Ectodermal cell (in vitro differentiated cells): Measurements from ENCODE around the gene ENAH.

ENCODE experiments used
- H3K27ac ChIP-seq: 2 replicates; pipeline ENCODE4 v1.7.0; 2013; ENCODE audit warnings: mild to moderate bottlenecking, low read depth, low read length; ENCODE audit not compliant: insufficient read depth, poor library complexity, severe bottlenecking
- H3K27me3 ChIP-seq: 2 replicates; pipeline ENCODE4 v1.7.0; 2013; ENCODE audit warnings: mild to moderate bottlenecking, low read length; ENCODE audit not compliant: insufficient read depth, control insufficient read depth, poor library complexity, severe bottlenecking
- H3K36me3 ChIP-seq: one replicate; pipeline ENCODE4 v1.7.0; 2013; ENCODE audit warnings: low read length; ENCODE audit not compliant: control insufficient read depth, insufficient read depth
- H3K4me1 ChIP-seq: one replicate; pipeline ENCODE4 v1.7.0; 2013; ENCODE audit warnings: low read length; ENCODE audit not compliant: control insufficient read depth, insufficient read depth
- H3K4me3 ChIP-seq: 2 replicates; pipeline ENCODE4 v1.7.0; 2013; ENCODE audit warnings: low read depth, low read length, control low read depth; ENCODE audit not compliant: insufficient read depth
- H3K9me3 ChIP-seq: 2 replicates; pipeline ENCODE4 v1.7.0; 2013; ENCODE audit warnings: mild to moderate bottlenecking, low read length, moderate library complexity; ENCODE audit not compliant: control insufficient read depth
- WGBS, 2 experiments: methylation state at CpG; one replicate each; pipeline ENCODE4 v1.1.7; 2013; ENCODE audit warnings: missing lambda C conversion rate in 2 of 2; 5-methylcytosine and 5-hydroxymethylcytosine counted together

The ENAH gene

DNA sequence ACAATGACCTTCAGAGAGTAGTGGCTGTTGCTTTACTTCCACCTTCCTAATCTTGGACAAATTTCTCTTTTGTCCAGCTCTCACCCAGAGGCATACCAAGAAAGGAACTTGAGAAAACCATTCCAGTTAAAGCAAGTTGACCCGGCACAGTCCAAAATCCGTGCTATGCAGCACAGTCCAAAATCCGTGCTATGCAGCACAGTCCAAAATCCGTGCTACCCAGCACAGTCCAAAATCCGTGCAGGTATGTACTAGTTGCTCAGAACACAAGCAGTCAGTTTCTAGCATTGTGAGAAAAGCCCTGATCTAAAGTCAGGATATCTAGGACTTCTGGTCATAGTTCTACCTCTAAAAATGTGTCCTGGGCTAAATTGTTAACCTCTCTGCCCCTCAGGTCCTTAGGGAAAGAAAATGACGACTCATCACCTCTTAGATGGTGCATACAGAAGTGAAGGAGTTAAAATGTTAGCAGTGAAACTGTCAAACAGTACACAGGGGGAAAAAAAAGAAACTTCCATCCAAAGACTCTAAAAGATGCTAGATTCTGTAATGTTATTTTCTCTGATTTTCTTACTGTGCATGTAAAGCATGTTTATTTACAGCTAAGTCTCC is 40.3 kb upstream of the ENAH start:
- Histone ChIP-seq H3K36me3 (no peaks in the 10 kb centered on the region), H3K4me1 (peaks cover 15% of the 10 kb centered on the region), H3K27ac (no peak overlapping the region), H3K9me3 (no peaks in the 10 kb centered on the region), H3K27me3 (no peaks in the 10 kb centered on the region), H3K4me3 (no peak overlapping the region)
- WGBS, 2 experiments: 84 to 90% methylated on average over 6 of the region's 6 CpGs

DNA sequence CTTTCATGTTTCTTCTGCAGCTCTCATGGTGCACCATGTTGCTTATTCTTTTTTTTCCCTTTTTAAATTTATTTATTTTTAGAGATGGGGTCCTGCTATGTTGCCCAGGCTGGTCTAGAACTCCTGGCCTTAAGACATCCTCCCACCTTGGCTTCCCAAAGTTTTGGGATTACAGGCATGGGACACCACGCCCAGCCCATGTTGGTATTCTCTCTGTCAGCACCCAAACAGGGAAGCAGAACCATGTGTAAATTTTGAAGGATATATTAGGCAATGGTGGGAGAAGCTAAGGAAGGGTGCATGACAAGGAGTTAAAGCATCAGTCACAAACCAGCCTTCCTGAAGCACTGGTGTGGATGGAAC is 39.6 kb upstream of the ENAH start:
- 89 to 94% methylated on average over 1 of the region's 1 CpG for WGBS, 2 experiments
- Histone ChIP-seq H3K4me3 (no peak overlapping the region), H3K9me3 (no peaks in the 10 kb centered on the region), H3K27me3 (no peaks in the 10 kb centered on the region), H3K36me3 (no peaks in the 10 kb centered on the region), H3K27ac (no peak overlapping the region), H3K4me1 (peaks cover 13% of the 10 kb centered on the region)

DNA sequence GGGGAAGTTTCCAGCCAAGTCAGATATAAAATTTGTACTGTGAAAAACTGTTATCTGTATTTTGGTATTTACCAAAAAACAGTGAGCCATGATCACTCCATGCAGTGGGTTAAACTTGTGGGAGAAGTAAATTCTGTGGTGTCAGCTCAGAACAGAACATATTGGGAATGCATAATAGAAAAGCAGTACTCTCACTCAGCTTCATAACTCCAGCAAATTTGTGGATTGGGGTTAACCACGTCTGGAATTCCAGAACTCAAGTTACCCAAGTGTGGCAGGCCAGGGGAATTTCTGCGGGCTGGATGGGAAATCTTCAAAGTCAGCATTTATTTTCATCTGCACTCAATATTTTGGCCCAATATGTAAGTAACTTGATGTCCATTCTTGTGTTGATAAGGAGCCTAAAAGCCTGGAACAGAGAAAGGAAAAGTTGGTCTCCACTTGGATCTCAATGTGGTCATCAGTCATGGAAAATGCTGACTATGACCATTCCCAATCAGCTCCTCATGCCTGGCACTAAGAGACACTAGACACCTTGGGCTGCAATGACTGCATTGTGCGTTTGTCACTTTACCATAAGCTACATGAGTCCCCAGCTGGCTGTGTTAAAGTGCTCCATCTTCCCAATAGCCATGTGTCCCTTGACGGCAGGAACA is 39.1 kb upstream of the ENAH start:
- Histone ChIP-seq H3K9me3 (no peaks in the 10 kb centered on the region), H3K36me3 (no peaks in the 10 kb centered on the region), H3K27ac (no peak overlapping the region), H3K27me3 (no peaks in the 10 kb centered on the region), H3K4me1 (peaks cover 8% of the 10 kb centered on the region), H3K4me3 (no peak overlapping the region)
- WGBS, 2 experiments: 92 to 95% methylated on average over 4 of the region's 4 CpGs

DNA sequence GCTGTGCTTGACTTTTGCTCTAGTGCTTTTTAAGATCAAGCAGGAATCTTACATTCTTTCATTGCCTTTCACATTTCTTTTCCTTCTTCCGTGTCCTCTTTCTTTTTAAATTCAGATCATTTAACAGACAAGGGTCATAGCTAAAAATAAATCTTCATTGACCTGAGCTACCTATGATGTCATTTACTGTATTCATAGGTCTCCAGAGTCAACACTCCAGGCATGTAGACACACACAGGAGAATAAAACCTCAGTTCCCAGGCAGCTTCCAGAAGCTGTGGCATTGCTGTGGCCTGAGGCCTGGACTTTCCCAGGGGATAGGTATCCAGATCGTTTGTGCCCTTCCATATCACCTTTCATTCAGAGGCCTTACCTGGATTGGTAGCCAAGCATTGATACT is 38.5 kb upstream of the ENAH start:
- Histone ChIP-seq H3K4me3 (no peak overlapping the region), H3K27ac (no peak overlapping the region), H3K9me3 (no peaks in the 10 kb centered on the region), H3K36me3 (no peaks in the 10 kb centered on the region), H3K4me1 (peaks cover 6% of the 10 kb centered on the region), H3K27me3 (no peaks in the 10 kb centered on the region)
- WGBS, 2 experiments: 91 to 94% methylated on average over 2 of the region's 2 CpGs

DNA sequence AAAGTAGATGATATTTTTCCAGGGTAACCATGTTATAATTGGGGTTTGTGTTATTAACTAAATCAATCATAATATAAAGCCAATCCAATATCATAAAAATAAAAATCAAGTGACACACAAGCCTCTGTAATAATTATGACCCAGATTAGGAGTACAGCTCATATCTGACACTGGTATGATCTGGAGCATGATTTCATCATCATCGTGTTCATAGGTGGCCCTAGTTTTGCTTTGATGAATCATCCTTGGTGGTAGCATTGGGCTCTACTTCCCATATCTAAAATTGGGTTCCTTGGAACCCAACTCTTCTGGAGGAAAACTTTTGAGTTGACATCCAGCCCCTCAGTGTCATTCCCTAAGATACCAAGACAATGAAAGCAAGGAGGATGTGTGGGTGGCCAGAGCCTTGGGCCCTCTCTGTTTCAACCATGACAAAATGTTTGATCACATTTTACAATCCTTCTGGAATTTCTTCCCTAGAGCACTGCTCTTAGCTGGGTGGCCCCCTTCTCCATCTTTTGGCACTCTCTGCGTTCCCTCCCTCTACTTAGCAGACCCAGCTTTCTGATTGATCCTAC is 37.0 kb upstream of the ENAH start:
- no peaks in the 10 kb centered on the region for H3K9me3 ChIP-seq
- no peak overlapping the region for H3K4me3 ChIP-seq
- no peaks in the 10 kb centered on the region for H3K27me3 ChIP-seq
- H3K4me1 ChIP-seq: no peaks in the 10 kb centered on the region
- no peak overlapping the region for H3K27ac ChIP-seq
- H3K36me3 ChIP-seq: no peaks in the 10 kb centered on the region
- WGBS, 2 experiments: 93 to 95% methylated on average over 2 of the region's 2 CpGs

DNA sequence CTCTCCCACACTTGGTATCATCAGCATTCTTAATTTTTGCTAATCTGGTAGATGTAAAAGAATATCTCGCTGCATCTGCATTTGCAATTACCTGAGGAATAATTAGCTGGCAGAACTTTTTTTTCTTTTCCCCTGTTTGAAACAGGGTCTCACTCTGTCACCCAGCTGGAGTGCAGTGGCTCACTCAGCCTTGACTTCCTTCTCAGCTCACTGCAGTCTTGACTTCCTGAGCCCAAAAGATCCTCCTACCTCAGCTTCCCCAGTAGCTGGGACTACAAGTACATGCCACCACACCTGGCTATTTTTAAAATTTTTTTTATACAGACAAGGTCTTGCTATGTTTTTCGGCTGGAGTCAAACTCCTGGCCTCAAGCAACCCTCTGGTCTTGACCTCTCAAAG is 35.4 kb upstream of the ENAH start:
- no peaks in the 10 kb centered on the region for H3K36me3 ChIP-seq
- H3K27me3 ChIP-seq: no peaks in the 10 kb centered on the region
- no peaks in the 10 kb centered on the region for H3K4me1 ChIP-seq
- no peaks in the 10 kb centered on the region for H3K9me3 ChIP-seq
- no peak overlapping the region for H3K27ac ChIP-seq
- H3K4me3 ChIP-seq: no peak overlapping the region
- 93 to 98% methylated on average over 2 of the region's 2 CpGs for WGBS, 2 experiments

DNA sequence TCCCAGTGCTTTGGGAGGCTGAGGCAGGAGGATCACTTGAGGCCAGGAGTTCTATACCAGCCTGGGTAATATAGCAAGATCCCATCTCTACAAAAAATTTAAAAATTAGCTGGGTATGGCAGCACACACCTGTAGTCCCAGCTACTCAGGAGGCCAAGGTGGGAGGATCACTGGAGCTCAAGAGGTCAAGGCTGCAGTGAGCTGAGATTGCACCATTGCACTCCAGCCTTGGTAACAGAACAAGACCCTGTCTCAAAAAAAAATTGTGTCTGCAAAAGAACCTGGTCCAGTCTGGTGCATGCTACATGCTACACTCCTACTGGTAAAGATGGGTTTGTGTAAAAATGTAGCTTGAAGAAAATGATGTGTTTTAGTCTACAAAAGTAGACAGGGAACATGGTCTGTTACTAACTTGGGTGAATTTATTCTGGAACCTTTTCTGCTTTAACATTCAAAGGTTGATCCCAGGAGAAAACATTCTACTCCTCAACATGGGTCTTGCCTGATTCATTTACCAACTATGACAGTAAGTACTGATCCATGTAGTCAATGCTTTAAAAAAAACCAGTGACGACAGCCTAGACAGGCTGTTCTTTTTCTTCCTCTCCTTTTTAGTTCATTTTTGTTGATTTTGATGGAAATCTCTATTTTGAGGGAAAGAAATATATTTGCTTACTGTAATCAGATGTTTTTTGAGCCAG is 32.7 kb upstream of the ENAH start:
- Histone ChIP-seq H3K4me1 (no peaks in the 10 kb centered on the region), H3K36me3 (no peaks in the 10 kb centered on the region), H3K27ac (no peak overlapping the region), H3K27me3 (no peaks in the 10 kb centered on the region), H3K4me3 (no peak overlapping the region), H3K9me3 (no peaks in the 10 kb centered on the region)
- whole genome bisulfite sequencing, 2 experiments: 92 to 100% methylated on average over 1 of the region's 1 CpG

DNA sequence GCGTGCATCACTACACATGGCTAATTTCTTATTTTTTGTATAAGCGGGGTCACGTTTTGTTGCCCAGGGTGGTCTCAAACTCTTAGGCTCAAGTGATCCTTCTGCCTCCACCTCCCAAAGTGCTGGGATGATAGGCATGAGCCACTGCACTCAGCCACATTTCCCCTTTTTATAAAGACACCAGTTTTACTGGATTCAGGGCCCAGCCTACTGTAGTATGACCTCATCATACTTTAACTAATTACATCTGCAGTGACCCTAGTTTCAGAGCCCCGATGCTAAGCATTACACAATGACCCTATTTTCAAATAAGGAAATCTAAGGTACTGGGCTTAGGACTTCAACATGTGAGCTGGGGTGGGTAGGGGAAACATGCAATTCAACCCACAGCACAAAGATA is 31.8 kb upstream of the ENAH start:
- Histone ChIP-seq H3K27ac (no peak overlapping the region), H3K36me3 (no peaks in the 10 kb centered on the region), H3K27me3 (no peaks in the 10 kb centered on the region), H3K4me1 (no peaks in the 10 kb centered on the region), H3K9me3 (no peaks in the 10 kb centered on the region), H3K4me3 (no peak overlapping the region)
- WGBS, 2 experiments: 84 to 95% methylated on average over 4 of the region's 4 CpGs

DNA sequence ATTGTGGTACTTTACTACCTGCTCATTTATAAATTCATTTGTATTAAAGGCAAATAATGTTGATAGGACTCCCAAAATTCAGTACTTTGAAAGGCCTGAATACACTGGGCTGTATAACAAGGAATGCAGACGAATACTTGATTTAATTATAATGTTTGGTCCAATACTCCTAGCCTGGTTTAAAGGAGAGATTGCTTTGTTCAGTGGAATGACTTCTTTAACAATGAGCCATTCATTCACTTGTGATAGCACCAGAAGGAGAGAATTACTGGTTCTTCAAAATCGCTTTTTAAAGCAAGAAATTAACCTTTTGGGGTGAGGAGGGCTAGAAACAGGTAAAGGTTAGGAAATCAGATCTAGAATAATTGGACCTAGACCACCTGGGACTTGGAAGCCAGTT is 28.3 kb upstream of the ENAH start:
- H3K9me3 ChIP-seq: no peaks in the 10 kb centered on the region
- no peak overlapping the region for H3K4me3 ChIP-seq
- 86 to 97% methylated on average over 2 of the region's 2 CpGs for WGBS, 2 experiments
- no peaks in the 10 kb centered on the region for H3K36me3 ChIP-seq
- peaks cover 20% of the 10 kb centered on the region for H3K27me3 ChIP-seq
- H3K27ac ChIP-seq: no peak overlapping the region
- peaks cover 5% of the 10 kb centered on the region for H3K4me1 ChIP-seq

DNA sequence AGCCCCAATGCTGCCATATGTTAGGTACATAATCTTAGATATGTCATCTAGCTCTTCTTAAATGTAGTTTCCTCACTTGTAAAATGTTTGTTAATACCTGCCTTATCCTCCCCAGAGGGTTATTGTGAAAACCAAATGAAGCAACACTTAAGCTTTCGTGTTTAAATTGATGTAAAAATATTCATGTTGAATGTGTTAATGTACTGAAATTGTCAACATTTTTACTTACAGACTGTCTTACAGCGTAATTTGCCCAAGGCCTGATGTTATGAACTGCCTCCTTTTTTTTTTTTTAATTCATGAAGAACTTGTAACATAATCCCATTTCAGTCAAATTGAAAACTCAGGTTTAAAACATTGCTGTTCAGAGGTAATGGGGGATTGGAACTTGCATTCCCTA is 25.6 kb upstream of the ENAH start:
- Histone ChIP-seq H3K27ac (no peak overlapping the region), H3K36me3 (no peaks in the 10 kb centered on the region), H3K4me3 (no peak overlapping the region), H3K9me3 (no peaks in the 10 kb centered on the region), H3K4me1 (peaks cover 5% of the 10 kb centered on the region), H3K27me3 (peaks cover 20% of the 10 kb centered on the region)
- WGBS, 2 experiments: 100% methylated on average over 2 of the region's 2 CpGs; no CpG with 5 or more reads in 1 of the 2 experiments
